Inferior parietal cortex (tissue), 1 donor: ENCODE results near the gene S100A7A.
"Not testable (repeated sequence)": the region's sequence is repeated elsewhere in the genome, so short reads cannot be mapped to it uniquely, and the experiment has no call there.

Experiments used
- DNase-seq: peaks from one replicate; pipeline ENCODE4 v3.0.0-alpha.2; 2016; ENCODE audit errors: extremely low spot score

S100A7A gene

DNA sequence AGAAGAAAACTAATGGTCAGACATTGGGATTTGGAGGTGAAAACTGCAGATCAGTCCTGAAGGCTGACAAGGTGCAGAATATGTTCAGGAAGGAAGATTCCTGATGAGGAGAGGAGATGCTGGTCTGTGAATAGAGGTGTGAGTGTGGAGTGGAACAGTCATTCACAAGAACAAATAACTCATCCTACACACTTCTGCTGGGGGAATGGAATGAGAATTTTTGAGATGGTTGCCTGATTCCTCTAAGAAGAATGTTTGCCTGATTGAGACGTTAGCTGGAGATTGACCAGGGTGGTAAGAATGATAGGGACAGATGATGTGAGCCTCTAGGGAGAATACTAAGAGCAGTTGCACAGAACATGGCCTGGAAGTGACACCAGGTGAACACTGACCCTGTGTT, 40.1 kb downstream of the S100A7A start:
- DNase-seq: peak; percentile 13

DNA sequence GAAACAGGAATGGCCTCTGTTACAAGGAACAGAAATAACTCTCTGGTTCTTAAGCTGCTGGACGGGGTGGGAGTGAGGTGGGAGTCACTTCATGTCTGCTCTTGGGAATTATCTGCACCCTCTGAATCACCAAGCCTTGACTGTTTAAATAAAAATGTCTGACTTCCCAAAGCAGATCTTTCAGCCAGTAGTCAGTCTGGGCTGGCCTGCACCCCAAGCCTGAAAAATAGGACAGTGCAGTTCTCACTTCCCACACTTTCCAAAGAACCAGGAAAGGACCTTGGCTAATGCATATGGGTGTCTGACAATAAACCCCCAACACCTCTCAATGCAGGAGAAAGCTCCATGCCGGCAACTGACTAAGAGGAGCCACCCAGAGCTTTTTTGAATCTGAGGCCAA, 43.3 kb downstream of the S100A7A start:
- DNase-seq: peak; percentile 22

DNA sequence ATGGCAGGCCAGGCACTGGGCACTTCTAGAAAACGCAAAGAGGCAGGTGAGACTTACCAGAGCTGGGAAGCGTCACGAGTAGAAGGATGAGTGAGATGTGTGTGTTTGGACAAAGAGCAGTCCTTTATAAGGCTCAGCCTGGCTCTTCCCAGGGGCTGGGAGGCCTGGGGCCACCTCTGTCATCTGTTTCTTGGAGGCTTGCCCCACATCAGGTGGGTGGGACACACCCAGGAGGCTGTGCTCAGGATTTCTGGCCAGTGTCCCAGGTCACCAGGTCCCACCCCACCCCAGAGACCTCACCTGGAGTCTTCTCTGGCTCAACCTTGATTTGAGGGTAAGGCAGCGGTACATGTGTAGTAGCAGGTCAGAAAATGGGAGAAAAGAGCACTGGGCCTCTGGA, 44.2 kb downstream of the S100A7A start, which contains the start of gene S100A7:
Gene S100A7 (minus strand): TSS at position 101 of the 400 bp plus-strand sequence. CDS start 1,638 bp downstream, outside the sequence.
- DNase-seq: no peak

DNA sequence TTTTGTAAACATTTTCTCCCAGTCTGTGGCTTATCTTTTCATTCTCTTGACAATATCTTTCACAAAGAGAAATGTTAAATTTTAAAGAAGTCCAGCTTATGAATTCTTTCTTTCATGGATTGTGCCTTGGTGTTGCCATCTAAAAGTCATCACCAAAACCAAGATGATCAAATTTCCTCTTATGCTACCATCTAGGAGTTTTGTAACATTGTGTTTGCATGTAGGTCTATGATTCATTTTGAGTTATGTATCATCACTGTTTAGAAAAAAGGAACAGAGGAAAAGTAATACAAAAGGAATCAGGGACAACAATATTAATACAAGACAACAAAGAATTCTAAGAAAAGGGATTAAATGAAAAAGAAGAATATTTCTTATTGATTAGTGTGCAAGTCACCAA, 46.4 kb downstream of the S100A7A start:
- DNase-seq: not testable (repeated sequence)

GRCh38 chr1:153465811-153466636, 49.7 kb downstream of the S100A7A start:
- DNase-seq: no peak

- no peak for DNase-seq
Measured at GRCh38 chr1:153466908-153467307, 50.6 kb downstream of the S100A7A start.

- DNase-seq: no peak
Measured at GRCh38 chr1:153470707-153471106, 54.4 kb downstream of the S100A7A start.
